GM10266 (cell line): ENCODE measurements around the gene BORA.
"Not testable (repeated sequence)": the region's sequence is repeated elsewhere in the genome, so short reads cannot be mapped to it uniquely, and the experiment has no call there.

Experiments
- DNase-seq: peaks from one replicate; pipeline ENCODE4 v3.0.0; 2012; ENCODE audit errors: extremely low spot score
- TF ChIP-seq, protein P1 (sequence below): IDR thresholded peaks from 2 replicates; pipeline ENCODE4 v1.5.1; 2012; ENCODE audit warnings: mild to moderate bottlenecking, low read depth; ENCODE audit not compliant: control insufficient read depth, insufficient read depth; ENCODE audit errors: missing control alignments

The BORA gene

DNA sequence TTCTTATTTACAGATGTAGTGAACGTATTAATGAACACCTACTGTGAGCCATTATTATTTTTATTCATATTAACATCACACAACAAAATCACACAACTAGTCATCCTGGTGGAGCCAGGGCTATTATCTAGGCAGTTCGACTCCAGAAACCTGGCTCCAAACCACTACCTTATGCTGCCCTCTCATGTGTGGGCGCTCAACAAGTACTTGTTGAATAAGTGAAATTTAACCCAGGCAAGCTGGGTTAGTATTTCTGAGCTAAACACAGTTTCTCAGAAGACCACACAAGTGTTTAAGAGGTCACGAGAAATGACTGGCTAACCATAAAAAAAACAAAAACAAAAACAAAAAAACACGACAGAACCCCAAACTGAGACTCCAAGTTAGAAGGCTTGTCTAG, 33.9 kb upstream of the BORA start:
- TF ChIP-seq, protein P1, sequence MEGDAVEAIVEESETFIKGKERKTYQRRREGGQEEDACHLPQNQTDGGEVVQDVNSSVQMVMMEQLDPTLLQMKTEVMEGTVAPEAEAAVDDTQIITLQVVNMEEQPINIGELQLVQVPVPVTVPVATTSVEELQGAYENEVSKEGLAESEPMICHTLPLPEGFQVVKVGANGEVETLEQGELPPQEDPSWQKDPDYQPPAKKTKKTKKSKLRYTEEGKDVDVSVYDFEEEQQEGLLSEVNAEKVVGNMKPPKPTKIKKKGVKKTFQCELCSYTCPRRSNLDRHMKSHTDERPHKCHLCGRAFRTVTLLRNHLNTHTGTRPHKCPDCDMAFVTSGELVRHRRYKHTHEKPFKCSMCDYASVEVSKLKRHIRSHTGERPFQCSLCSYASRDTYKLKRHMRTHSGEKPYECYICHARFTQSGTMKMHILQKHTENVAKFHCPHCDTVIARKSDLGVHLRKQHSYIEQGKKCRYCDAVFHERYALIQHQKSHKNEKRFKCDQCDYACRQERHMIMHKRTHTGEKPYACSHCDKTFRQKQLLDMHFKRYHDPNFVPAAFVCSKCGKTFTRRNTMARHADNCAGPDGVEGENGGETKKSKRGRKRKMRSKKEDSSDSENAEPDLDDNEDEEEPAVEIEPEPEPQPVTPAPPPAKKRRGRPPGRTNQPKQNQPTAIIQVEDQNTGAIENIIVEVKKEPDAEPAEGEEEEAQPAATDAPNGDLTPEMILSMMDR: no peak
- DNase-seq: no peak

DNA sequence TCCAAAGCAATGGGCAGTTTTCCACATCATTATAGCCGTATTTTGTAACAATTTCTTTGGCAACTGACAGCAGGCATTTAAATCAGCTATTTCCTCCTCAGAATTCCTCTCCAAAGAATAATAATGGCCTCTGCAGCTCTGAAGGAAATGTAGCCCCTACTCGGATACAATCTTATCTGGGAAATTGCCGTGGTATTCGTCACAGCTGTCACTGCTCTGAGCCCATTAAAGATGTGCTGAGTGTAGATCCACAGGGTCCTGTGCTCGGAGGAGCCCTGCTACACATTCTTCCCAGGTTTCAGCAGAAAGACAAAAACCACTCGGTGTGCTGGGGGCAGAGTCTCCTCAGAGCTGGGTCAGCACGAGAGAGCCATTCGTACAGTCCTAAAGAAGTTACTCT, 33.4 kb upstream of the BORA start:
- TF ChIP-seq, protein P1: no peak
- DNase-seq: no peak

DNA sequence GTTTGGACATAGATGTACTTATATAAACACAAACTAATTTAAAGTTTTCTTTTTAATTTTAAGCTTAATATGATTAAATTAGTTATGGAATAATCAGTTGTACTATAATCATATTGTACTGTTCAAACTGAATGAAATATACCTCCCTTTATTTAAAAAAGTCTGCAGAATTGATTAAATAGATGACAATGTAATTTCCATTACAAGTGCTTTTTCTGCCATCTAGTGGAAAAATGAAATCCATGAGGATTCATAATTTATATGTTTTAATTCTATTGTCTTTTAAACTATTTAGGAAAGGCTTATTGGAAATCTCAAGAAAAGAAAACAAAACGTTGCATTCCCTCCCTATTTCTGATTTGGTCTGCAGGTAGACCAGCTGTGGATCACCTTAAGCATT, 31.1 kb upstream of the BORA start:
- TF ChIP-seq, protein P1: peak; percentile 1
- DNase-seq: no peak

DNA sequence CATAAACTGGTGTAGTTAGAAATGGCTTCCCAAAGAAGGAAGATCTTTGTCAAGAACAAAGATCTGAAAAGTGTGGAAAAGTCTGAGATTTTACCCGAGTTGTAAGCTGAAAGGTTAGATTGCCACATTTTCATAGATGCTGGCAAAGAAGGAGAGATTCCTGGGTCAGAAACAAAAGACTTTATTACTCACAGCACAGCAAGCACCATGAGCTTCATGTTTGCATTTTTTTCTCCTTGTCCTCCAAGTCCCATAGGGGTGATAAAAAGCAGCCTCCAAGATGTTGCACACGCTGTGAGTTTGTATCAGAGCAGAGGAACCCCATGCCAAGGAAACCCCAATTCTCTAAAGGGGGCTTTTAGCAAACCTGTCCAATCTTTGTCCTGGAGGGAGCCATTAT, 29.6 kb upstream of the BORA start:
- DNase-seq: no peak
- TF ChIP-seq, protein P1: no peak

DNA sequence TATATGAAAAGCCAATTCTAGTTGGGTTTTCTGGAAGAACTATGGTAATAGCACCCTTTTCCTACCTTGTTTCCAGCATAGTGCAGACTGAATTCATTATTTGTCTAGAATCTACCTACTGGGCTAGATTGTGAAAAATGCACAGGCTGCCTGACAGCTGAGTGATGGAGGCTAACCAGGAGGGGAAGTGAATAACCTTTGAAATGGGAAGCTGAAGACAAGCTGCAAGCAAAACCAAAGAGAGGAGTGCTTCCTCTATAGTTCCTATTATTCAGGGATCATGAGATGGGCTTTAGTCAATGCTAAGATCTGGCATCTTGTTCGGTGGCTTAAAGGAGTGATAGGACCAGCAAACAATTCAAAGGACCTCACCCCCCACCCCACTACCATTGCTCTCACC, 27.2 kb upstream of the BORA start:
- no peak for DNase-seq
- TF ChIP-seq, protein P1: no peak

DNA sequence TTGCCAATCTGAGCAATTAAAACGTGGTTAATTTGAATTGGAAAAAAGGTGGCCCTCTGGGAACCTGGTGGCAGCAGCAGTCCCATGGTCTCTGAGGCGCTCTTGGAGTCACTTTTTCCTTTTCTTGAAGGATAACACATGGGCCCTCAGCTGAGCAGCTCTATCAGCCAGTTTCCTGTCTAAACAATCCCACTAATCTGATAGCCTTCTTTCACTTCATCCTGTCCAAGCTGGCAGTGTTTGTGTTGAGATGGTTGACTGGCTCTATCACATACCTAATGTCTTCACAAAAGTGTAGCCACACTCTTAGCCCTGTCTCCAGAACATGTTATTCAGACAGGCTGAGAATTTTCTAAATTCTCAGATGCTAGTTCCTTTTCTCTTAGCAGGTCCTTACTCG, 10.9 kb upstream of the BORA start:
- DNase-seq: no peak
- TF ChIP-seq, protein P1: no peak

DNA sequence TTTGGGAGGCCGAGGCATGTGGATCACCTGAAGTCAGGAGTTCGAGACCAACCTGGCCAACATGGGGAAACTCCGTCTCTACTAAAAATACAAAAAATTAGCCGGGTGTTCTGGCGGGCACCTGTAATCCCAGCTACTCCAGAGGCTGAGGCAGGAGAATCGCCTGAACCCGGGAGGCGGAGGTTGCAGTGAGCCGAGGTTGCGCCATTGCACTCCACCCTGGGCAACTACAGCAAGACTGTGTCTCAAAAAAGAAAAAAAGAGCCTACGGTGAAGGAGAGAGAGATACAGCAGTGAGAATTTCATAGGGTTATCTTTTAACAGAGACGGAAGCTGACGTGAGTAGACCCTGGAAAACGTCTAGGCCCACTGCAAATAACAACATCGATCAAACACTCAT, 1.5 kb upstream of the BORA start:
- not testable (repeated sequence) for DNase-seq

DNA sequence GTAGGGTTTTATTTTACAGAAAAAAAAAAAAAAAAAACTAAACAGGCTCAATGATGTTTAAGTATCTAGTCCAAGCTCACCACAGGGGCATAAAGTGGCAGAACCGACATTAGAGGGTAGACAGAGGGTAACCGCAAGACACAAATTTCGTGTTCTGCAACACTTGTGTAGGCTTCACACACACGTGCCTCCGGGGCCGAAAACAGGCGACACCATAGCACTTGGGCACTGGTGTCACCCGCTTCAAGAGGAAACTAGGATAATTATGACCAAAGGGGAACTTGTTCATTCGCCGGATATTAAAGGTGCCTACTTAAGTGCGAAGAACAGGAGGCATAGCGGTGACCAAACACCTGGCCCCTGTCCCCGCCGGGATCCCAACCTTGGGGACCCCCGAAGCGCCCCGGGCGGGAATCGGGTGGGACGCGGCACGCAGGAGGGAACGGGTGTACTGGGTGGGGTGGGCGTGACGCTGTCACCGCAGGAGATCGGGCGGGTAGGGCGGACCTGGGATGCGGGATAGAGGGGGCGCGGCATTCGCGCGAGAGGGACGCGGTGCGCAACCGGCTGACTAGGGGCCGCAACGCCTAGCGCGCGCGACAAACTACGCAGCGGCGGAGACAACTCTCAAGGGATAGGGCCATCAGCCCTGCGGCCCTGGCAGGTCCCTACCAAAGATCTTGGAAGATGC, 852 bp upstream of the BORA start:
- TF ChIP-seq, protein P1: no peak
- peak; percentile 8 for DNase-seq
